Right ventricle myocardium superior (tissue), 1 donor: ENCODE data around the gene BBS5. TPM values are rescaled to one million over a fixed set of nuclear protein-coding genes. Genes with fewer than 3 reads are reported as not detected.
"Not testable (repeated sequence)": the region's sequence is repeated elsewhere in the genome, so short reads cannot be mapped to it uniquely, and the experiment has no call there.

ENCODE experiments used
- ATAC-seq: fragments of 200-7000 bp; cut with Tn5 transposase; one replicate; pipeline ENCODE4 v1.9.1; 2020; ENCODE audit warnings: mild to moderate bottlenecking; ENCODE audit not compliant: poor library complexity
- DNase-seq: peaks from one replicate; pipeline ENCODE4 v3.0.0-alpha.2; 2020
- intact Hi-C: fragments of 100-400 bp; cut with DNase I; formaldehyde crosslinking; loops from one replicate; pipeline ENCODE4 v1.11.2; 2022
- long read RNA-seq: library from polyadenylated mRNA; unstranded; transcript quantifications from one replicate; pipeline ENCODE4 v2.0.0, GENCODE V29; 2021
- total RNA-seq: library from RNA; stranded (reverse); fragmentation: NEBNext Ultra II Directional; extraction: Animal tissue kit (Norgen Biotek cat#: 25700); gene quantifications from one replicate; pipeline ENCODE4 v1.2.1, GENCODE V29; 2021
- donor health status: DM: no; HTN: yes; CAD: no; lungs with severe emphysema.

Gene BBS5
- total RNA-seq: 7.4 TPM
- long read RNA-seq, partial matches to known transcripts: 12 of 12 reads
- long read RNA-seq, other reads (novel, unspliced or antisense): 0 of 12 reads

- DNase-seq (peak; percentile 91), ATAC-seq (peak; percentile 98)
- intact Hi-C loops: no loop called here
Measured at GRCh38 chr2:169479257-169480078, at the start of gene BBS5. BBS5 (plus strand) TSS chr2:169479494; CDS start chr2:169479554, 60 bp downstream.

DNA sequence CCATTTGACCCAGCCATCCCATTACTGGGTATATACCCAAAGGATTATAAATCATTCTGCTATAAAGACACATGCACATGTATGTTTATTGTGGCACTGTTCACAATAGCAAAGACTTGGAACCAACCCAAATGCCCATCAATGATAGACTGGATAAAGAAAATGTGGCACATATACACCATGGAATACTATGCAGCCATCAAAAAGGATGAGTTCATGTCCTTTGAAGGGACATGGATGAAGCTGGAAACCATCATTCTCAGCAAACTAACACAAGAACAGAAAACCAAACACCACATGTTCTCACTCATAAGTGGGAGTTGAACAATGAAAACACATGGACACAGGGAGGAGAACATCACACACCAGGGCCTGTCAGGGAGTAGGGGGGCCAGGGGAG lies 47.5 kb upstream of the BBS5 start:
- intact Hi-C loops, DNase-seq, ATAC-seq: not testable (repeated sequence)

GRCh38 chr2:169434236-169434635 lies 45.1 kb upstream of the BBS5 start:
- ATAC-seq, DNase-seq, intact Hi-C loops: not testable (repeated sequence)

- DNase-seq (no peak), ATAC-seq (no peak)
- intact Hi-C loops: no loop called here
Measured at GRCh38 chr2:169438466-169439072, 40.7 kb upstream of the BBS5 start.

DNA sequence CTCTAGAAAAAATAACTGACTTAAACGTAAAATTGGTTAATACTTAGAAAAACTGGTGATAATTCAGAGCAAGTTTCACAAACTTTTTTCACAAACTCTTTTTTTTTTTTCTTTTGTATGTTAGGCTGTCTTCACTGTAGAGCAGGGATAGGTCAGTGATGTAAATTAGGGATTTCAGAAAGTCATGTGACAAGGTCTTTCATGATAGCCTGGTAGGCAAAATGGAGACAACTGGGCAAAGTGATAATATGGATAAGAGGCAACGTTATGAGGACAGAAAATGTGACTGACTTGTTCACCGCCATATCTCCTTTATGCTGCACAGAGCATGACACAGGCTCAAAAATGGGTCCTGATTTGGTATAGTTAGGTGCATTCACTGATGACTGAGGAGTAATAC lies 39.4 kb upstream of the BBS5 start:
- no peak for DNase-seq

DNA sequence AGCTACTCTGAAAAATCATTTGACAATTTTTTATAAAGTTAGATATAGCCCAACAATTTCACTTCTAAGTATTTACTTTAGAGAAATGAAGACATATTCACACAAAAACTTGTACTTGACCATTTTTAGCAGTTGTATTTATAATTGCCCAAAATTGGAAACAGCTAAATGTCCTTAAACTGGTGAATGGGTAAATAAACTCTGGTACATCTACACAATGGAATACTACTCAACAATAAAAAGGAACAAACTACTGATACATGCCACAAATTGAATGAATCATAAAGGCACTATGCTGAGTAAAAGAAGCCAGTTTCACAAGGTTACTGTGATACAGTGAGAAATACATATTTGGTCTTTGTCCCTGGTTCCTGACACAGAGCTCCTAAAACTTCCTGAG lies 32.8 kb upstream of the BBS5 start:
- no peak for DNase-seq
- intact Hi-C loops: no loop called here
- no peak for ATAC-seq

More for the DNA sequence above, 39.4 kb upstream of the BBS5 start:
- no peak for ATAC-seq
- intact Hi-C loops: no loop called here

DNA sequence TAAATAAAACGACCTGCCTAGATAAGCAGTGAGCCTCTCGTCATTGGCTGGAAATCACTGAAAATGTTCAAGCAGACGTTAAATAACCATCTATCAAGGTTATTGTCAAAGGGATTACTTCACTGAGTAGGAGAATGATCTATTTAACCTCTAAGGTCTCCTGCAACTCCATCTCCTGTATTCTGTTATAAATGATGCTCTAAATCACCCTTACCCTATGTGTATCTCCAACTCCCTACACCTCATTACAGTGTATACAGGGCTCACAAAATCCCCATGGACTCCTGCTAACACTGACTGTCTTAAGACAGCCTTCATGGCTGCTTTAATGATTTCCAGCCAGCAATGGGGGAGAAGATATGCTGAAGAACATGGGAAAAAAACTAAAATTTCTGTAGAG lies 31.0 kb upstream of the BBS5 start:
- intact Hi-C loops: no loop called here
- DNase-seq: no peak
- no peak for ATAC-seq

GRCh38 chr2:169448865-169449264 lies 30.4 kb upstream of the BBS5 start:
- intact Hi-C loops: no loop called here
- ATAC-seq (no peak), DNase-seq (no peak)

DNA sequence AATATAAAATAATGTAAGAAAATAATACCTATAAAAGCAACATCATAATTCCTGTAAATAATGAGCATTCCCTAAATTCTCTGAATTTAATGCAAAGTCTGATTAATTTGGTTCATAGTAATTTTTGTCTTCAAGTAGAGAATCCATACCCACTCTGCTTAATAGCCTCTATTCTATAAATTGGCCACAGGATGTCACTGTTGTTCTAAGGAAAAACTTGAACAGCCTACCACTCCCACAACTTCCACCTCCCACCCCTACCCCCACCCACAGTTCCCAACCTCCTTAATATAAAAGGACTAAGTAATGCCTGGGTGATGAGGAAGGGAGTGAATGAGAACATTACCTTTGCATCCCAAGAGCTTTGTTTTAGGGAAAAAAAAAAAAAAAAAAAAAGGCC lies 27.2 kb upstream of the BBS5 start:
- ATAC-seq: peak; percentile 65
- no peak for DNase-seq
- intact Hi-C loops: no loop called here

DNA sequence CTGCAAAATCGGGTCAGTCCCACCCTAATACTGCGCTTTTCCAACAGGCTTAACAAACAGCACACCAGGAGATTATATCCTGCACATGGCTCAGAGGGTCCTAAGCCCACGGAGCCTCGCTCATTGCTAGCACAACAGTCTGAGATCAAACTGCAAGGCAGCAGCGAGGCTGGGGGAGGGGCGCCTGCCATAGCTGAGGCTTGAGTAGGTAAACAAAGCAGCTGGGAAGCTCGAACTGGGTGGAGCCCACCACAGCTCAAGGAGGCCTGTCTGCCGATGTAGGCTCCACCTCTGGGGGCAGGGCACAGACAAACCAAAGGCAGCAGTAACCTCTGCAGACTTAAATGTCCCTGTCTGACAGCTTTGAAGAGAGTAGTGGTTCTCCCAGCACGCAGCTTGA lies 26.2 kb upstream of the BBS5 start:
- ATAC-seq, DNase-seq, intact Hi-C loops: not testable (repeated sequence)

- intact Hi-C loops: no loop called here
- DNase-seq: no peak
- ATAC-seq: no peak
Measured at GRCh38 chr2:169461143-169461542, 18.2 kb upstream of the BBS5 start.

- DNase-seq: no peak
- intact Hi-C loops: no loop called here
- ATAC-seq: peak; percentile 25
Measured at GRCh38 chr2:169462896-169463695, 16.2 kb upstream of the BBS5 start.

DNA sequence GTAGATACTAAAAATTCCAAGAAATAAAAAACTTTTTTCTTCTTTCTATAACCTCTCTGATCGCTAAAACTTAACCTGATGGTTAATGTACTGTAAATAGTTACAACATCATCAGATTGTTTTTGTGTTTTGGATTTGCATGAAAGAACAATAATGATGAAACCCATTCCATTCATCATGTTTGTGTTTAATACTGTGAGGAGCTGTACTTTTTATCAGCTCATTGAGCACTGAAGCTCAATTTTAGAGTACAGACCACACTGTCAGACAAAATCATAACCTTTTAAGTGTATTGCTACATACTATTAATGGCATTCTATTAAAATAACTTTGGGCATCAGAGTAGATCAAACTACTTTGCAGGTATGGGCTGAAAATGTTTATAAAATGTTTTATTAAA lies 14.8 kb upstream of the BBS5 start:
- intact Hi-C loops: no loop called here
- ATAC-seq: no peak
- no peak for DNase-seq

GRCh38 chr2:169464882-169465281 lies 14.4 kb upstream of the BBS5 start:
- no peak for DNase-seq
- intact Hi-C loops: no loop called here
- ATAC-seq: no peak

DNA sequence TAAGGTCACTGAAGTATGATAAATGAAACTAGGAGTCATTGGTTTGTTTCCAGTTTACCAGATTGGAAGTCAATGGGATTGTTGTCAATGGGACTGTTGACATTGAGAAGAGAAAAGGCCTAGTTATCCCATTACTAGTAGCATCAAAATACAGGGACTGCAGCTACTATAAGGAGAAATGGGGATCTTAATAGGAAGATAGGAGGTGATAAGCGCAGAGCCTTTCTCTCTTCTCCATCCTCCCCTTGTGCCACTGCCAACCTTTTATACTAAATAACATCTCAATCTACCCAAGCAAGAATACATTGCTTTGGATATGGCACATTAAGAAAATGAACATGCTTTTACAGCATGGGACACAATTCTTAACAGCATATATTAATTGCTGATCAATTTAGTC lies 10.5 kb upstream of the BBS5 start:
- intact Hi-C loops: no loop called here
- DNase-seq (no peak), ATAC-seq (no peak)

- ATAC-seq: no peak
- intact Hi-C loops: no loop called here
- DNase-seq: no peak
Measured at GRCh38 chr2:169469952-169470572, 9.2 kb upstream of the BBS5 start.

GRCh38 chr2:169472249-169472648 lies 7.0 kb upstream of the BBS5 start:
- intact Hi-C loops: no loop called here
- DNase-seq (no peak), ATAC-seq (no peak)

- DNase-seq (no peak), ATAC-seq (no peak)
- intact Hi-C loops: no loop called here
Measured at GRCh38 chr2:169476459-169476858, 2.8 kb upstream of the BBS5 start.

DNA sequence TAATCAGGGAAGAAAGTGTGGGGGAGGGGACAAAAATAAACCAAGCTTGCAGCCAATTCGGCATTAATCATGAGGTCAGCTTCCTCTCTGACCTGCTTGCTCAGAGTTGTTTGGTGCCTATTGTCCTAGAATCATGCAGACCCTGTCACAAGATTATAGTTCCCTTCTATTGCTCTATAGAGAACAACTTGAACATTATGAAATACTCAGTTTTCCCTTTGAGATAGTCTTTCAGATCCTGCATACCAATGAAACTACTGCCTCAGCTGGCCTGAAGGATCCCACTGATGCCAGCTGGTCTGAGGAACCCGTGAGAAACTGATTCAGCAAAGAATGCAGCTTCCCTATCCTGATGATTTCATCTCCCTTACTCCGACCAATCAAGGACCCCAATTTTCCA lies 955 bp upstream of the BBS5 start:
- intact Hi-C loops: no loop called here
- peak; percentile 31 for ATAC-seq

More for the DNA sequence above, 955 bp upstream of the BBS5 start:
- no peak for DNase-seq
